PC-3 (cell line): ENCODE measurements around the gene TRAPPC2L. TPM values are rescaled to one million over a fixed set of nuclear protein-coding genes. Genes with fewer than 3 reads are reported as not detected.

Experiments used
- ATAC-seq: fragments of 200-7000 bp; cut with Tn5 transposase; 2 replicates; pipeline ENCODE4 v1.9.1; 2020; ENCODE audit warnings: mild to moderate bottlenecking, moderate library complexity
- BruUV-seq: library from RNA; stranded (reverse); fragments of 400-500 nt; replicated peaks from 2 replicates; lab custom pipeline; 2021; lab: Mats Ljungman, UMichigan
- CTCF ChIA-PET: fragments of 300-600 bp; sonication (Branson Sonifier 250); formaldehyde crosslinking; loops from one replicate; lab custom pipeline; 2022; ENCODE audit warnings: antibody characterized with exemption; lab: Charles Lee
- POLR2A ChIA-PET: fragments of 300-600 bp; sonication (Branson Sonifier 250); formaldehyde crosslinking; loops from one replicate; lab custom pipeline; 2022; ENCODE audit warnings: antibody characterized with exemption; ENCODE audit not compliant: unreplicated experiment; lab: Charles Lee
- DNase-seq: peaks from one replicate; pipeline ENCODE4 v3.0.0-alpha.2; 2015
- H2AFZ ChIP-seq: fragments of 300-600 bp; sonication (generic); 2 replicates; pipeline ENCODE4 v1.6.0; 2016; ENCODE audit warnings: antibody characterized with exemption, low read length
- H3F3A ChIP-seq: fragments of 300-600 bp; sonication (generic); one replicate; pipeline ENCODE4 v1.6.0; 2017; ENCODE audit warnings: antibody characterized with exemption, low read length, control low read depth, mild to moderate bottlenecking; ENCODE audit not compliant: unreplicated experiment
- H3K27ac ChIP-seq: fragments of 300-600 bp; sonication (generic); 2 replicates; pipeline ENCODE4 v1.5.1; 2016; ENCODE audit warnings: mild to moderate bottlenecking, low read length
- H3K27me3 ChIP-seq: fragments of 300-600 bp; sonication (generic); 2 replicates; pipeline ENCODE4 v1.6.1; 2016; ENCODE audit warnings: low read length, mixed read lengths
- H3K36me3 ChIP-seq: fragments of 300-600 bp; sonication (generic); 2 replicates; pipeline ENCODE4 v1.6.1; 2016; ENCODE audit warnings: low read depth, mixed run types, low read length, mixed read lengths
- H3K4me1 ChIP-seq: fragments of 300-600 bp; sonication (generic); 2 replicates; pipeline ENCODE4 v1.5.1; 2016; ENCODE audit warnings: low read length; ENCODE audit not compliant: insufficient read depth
- H3K4me2 ChIP-seq: fragments of 300-600 bp; sonication (generic); 2 replicates; pipeline ENCODE4 v1.6.0; 2016; ENCODE audit warnings: low read length
- H3K4me3 ChIP-seq: fragments of 300-600 bp; sonication (generic); 2 replicates; pipeline ENCODE4 v1.5.1; 2016; ENCODE audit warnings: mild to moderate bottlenecking, low read length, mixed read lengths
- H3K79me2 ChIP-seq: fragments of 300-600 bp; sonication (generic); 2 replicates; pipeline ENCODE4 v1.6.1; 2017; ENCODE audit warnings: low read length, mixed read lengths
- H3K9ac ChIP-seq: fragments of 300-600 bp; sonication (generic); 2 replicates; pipeline ENCODE4 v1.6.0; 2016; ENCODE audit warnings: mild to moderate bottlenecking, low read length
- H3K9me2 ChIP-seq: fragments of 300-600 bp; sonication (generic); replicated peaks from 2 replicates; pipeline ENCODE4 v1.6.1; 2016; ENCODE audit warnings: mixed run types, low read length, mixed read lengths
- H3K9me3 ChIP-seq: fragments of 300-600 bp; sonication (generic); 2 replicates; pipeline ENCODE4 v1.6.1; 2016; ENCODE audit warnings: low read length, mixed read lengths
- H4K20me1 ChIP-seq: fragments of 300-600 bp; sonication (generic); 2 replicates; pipeline ENCODE4 v1.6.1; 2016; ENCODE audit warnings: low read length, mixed read lengths
- CTCF ChIP-seq: fragments of 300-600 bp; sonication (generic); conservative IDR thresholded peaks from 2 replicates; pipeline ENCODE4 v1.5.1; 2017; ENCODE audit warnings: antibody characterized with exemption, low read depth, mild to moderate bottlenecking, low read length
- EZH2 ChIP-seq: fragments of 300-600 bp; sonication (generic); IDR thresholded peaks from one replicate; pipeline ENCODE4 v1.6.1; 2017; ENCODE audit warnings: antibody characterized with exemption, mild to moderate bottlenecking, low read length; ENCODE audit not compliant: unreplicated experiment
- EZH2phosphoT487 ChIP-seq: fragments of 300-600 bp; sonication (generic); IDR thresholded peaks from 2 replicates; pipeline ENCODE4 v1.6.1; 2018; ENCODE audit warnings: mild to moderate bottlenecking, antibody characterized with exemption, low read length, borderline replicate concordance
- intact Hi-C: fragments of 100-400 bp; cut with micrococcal nuclease; formaldehyde crosslinking; loops from 2 replicates; pipeline ENCODE4 v1.9.0; 2023
- total RNA-seq: library from RNA; depleted of rRNA; stranded (reverse); fragments of >200 nt; gene quantifications from 2 replicates; pipeline ENCODE4 v1.2.3, GENCODE V29; 2014

The TRAPPC2L gene
- total RNA-seq, 1 experiment from 2014 or later, result 77.5 TPM

DNA sequence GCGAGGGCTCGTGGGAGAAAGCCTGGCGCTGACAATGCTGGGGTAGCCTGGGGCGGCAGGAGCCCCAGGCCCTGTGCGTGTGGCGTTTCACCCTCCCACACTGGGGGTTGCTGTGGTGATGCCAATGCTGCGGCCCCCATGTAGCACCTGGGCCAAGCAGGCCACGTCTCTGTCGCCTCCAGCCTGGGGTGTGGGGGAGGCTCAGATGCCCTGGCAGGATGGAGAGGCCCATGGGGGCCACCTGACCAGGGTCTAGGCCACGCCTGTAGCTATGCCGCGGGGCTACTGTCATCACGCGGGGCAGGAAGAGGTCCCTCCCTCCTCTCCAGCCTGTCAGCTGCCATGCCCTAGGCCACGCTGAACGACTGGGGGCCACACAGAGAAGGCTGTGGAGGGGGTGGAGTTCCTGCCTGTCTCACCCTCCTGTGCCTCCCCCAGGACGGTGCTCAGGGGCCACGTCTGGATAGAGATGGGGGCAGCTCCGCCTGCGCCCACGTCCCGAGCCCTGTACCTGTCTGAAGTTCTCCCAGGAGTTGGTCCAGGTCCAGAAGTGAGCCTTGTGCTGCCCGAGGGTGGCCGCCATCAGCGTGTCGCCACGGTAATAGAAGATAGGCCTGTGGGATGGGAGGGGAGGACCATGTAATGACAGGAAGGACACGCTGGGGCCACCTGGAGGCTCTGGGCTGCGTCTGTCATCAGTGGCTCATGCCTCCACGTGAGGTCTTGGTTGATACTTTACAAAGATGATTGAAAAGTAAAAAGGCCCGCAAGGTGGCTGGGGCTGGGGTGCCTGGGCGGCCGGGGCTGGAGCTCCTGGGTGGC is 32.5 kb upstream of the TRAPPC2L start:
- Histone ChIP-seq H3K27me3 (no peaks in the 10 kb centered on the region), H3K79me2 (no peaks in the 10 kb centered on the region), H3K4me1 (no peaks in the 10 kb centered on the region), H3F3A (no peaks in the 10 kb centered on the region), H3K27ac (no peak overlapping the region), H3K9me3 (no peaks in the 10 kb centered on the region), H3K9me2 (no peaks in the 10 kb centered on the region), H2AFZ (no peak overlapping the region), H3K9ac (no peak overlapping the region), H3K36me3 (no peaks in the 10 kb centered on the region), H3K4me2 (no peak overlapping the region), H3K4me3 (no peak overlapping the region), H4K20me1 (no peaks in the 10 kb centered on the region)
- ChIA-PET POLR2A (no interaction called here), CTCF (no interaction called here)
- intact Hi-C loops, result no loop called here
- ATAC-seq, result no peak
- DNase-seq, result no peak
- TF ChIP-seq EZH2, result no peak
- TF ChIP-seq EZH2phosphoT487, result no peak
- TF ChIP-seq CTCF, result no peak
- no TSS peak for BruUV-seq

- no peak for ATAC-seq
- Histone ChIP-seq H3K9me3 (no peaks in the 10 kb centered on the region), H4K20me1 (no peaks in the 10 kb centered on the region), H3K4me1 (no peaks in the 10 kb centered on the region), H3K9ac (no peak overlapping the region), H3K27ac (no peak overlapping the region), H3K4me3 (no peak overlapping the region), H3K9me2 (no peaks in the 10 kb centered on the region), H2AFZ (no peak overlapping the region), H3K27me3 (no peaks in the 10 kb centered on the region), H3F3A (no peaks in the 10 kb centered on the region), H3K4me2 (no peak overlapping the region), H3K79me2 (no peaks in the 10 kb centered on the region), H3K36me3 (no peaks in the 10 kb centered on the region)
- ChIA-PET POLR2A (no interaction called here), CTCF (no interaction called here)
- no TSS peak for BruUV-seq
- no peak for DNase-seq
- intact Hi-C loops, result no loop called here
- TF ChIP-seq EZH2phosphoT487, result no peak
- no peak for TF ChIP-seq CTCF
- no peak for TF ChIP-seq EZH2
Observed at GRCh38 chr16:88825146-88825545, 31.8 kb upstream of the TRAPPC2L start.

DNA sequence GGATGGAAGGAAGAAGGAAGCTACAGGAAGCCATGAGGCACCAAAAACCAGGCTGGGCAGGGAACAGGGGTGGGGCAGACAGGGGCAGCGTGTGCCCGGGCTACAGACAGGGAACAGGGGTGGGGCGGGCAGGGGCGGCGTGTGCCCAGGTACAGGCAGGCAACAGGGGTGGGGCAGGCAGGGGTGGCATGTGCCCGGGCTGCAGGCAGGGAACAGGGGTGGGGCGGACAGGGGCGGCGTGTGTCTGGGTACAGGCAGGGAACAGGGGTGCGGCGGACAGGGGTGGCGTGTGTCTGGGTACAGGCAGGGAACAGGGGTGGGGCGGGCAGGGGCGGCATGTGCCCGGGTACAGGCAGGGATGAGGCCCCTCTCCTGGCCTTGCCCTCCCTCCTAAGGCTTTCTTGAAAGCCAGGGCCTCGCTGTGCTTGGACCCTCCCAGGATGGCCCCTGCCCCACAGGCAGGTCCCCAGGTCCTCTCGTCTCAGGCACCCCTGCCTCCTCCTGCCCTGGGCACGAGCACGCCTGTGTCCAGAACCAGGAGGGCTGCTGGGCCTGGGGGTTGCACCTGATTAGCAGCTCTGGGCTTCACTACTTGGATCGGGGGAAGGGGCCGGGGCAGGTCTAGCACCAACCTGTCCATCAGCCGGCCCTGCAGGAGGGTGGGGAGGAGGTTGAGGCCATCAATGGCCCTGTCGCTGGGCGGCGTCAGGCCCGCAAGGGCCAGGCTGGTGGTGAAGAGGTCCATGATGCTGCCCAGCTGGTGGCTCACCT is 30.7 kb upstream of the TRAPPC2L start:
- H2AFZ ChIP-seq, result no peak overlapping the region
- H3K4me1 ChIP-seq, result no peaks in the 10 kb centered on the region
- no peaks in the 10 kb centered on the region for H3K36me3 ChIP-seq
- H3F3A ChIP-seq, result no peaks in the 10 kb centered on the region
- no peak overlapping the region for H3K9ac ChIP-seq
- H3K9me2 ChIP-seq, result no peaks in the 10 kb centered on the region
- H3K4me3 ChIP-seq, result no peak overlapping the region
- TF ChIP-seq CTCF, result no peak
- no peak for TF ChIP-seq EZH2phosphoT487
- H3K9me3 ChIP-seq, result no peaks in the 10 kb centered on the region
- no TSS peak for BruUV-seq
- POLR2A ChIA-PET, result no interaction called here
- no peaks in the 10 kb centered on the region for H3K27me3 ChIP-seq
- H3K4me2 ChIP-seq, result no peak overlapping the region
- no peaks in the 10 kb centered on the region for H4K20me1 ChIP-seq
- DNase-seq (no peak), ATAC-seq (no peak)
- intact Hi-C loops, result no loop called here
- no peak overlapping the region for H3K27ac ChIP-seq
- CTCF ChIA-PET, result no interaction called here
- no peaks in the 10 kb centered on the region for H3K79me2 ChIP-seq
